HepG2 (cell line): ENCODE data around the gene FAM114A2. TPM values are rescaled to one million over a fixed set of nuclear protein-coding genes. Genes with fewer than 3 reads are reported as not detected.

Experiments
- ATAC-seq: fragments of 200-7000 bp; cut with Tn5 transposase; 3 replicates; pipeline ENCODE4 v1.9.1; 2020; ENCODE audit warnings: mild to moderate bottlenecking, moderate library complexity
- BruUV-seq: library from RNA; stranded (reverse); fragments of 400-500 nt; replicated peaks from 2 replicates; lab custom pipeline; 2021; lab: Mats Ljungman, UMichigan
- CTCF ChIA-PET: fragments of 300-600 bp; formaldehyde crosslinking; extraction: SDS; loops from one replicate; lab custom pipeline; 2021; ENCODE audit warnings: low total read pairs, inconsistent platforms, low intra/inter-chr PET ratio; lab: Yijun Ruan, JAX
- POLR2A ChIA-PET: fragments of 350-600 bp; sonication (Branson Sonifier 250); formaldehyde crosslinking; loops from one replicate; lab custom pipeline; 2020; ENCODE audit warnings: antibody characterized with exemption, inconsistent platforms; lab: Yijun Ruan, JAX
- DNase-seq: peaks from one replicate; pipeline ENCODE4 v3.0.0-alpha.2; 2015; ENCODE audit warnings: low spot score
- FAIRE-seq: peaks from 3 replicates; lab custom pipeline; 2011; peaks lifted over from hg19 to GRCh38; lab: Jason Lieb, UNC
- H2AFZ ChIP-seq: one replicate; pipeline ENCODE4 v1.6.1; 2011; ENCODE audit warnings: low read length, inconsistent platforms
- H3K27ac ChIP-seq: fragments of 300-600 bp; 3 replicates; pipeline ENCODE4 v1.8.0; 2011; ENCODE audit warnings: mixed run types, mild to moderate bottlenecking, mixed read lengths, low read length, inconsistent platforms; ENCODE audit not compliant: insufficient read depth; ENCODE audit errors: extremely low read length
- H3K27me3 ChIP-seq, 2 experiments: fragments of 200-600 bp in 1 of 2; 2 replicates in 1 of 2; 3 replicates in 1 of 2; pipeline versions ENCODE4 v1.6.0 to v1.8.0; 2011; ENCODE audit warnings: low read length in 2 of 2, mild to moderate bottlenecking in 2 of 2, moderate library complexity in 2 of 2, inconsistent platforms in 1 of 2; ENCODE audit not compliant: insufficient read depth in 2 of 2, control insufficient read depth in 1 of 2
- H3K36me3 ChIP-seq, 2 experiments: fragments of 200-600 bp in 1 of 2; replicated peaks in 1 of 2; 2 replicates in 1 of 2; 3 replicates in 1 of 2; pipeline versions ENCODE4 v1.5.1 to v1.8.0; 2011; ENCODE audit warnings: low read length in 2 of 2, inconsistent platforms in 1 of 2; ENCODE audit not compliant: insufficient read depth in 2 of 2, control insufficient read depth in 1 of 2
- H3K4me1 ChIP-seq: 2 replicates; pipeline ENCODE4 v1.5.1; 2012; ENCODE audit warnings: low read length, inconsistent platforms; ENCODE audit not compliant: insufficient read depth
- H3K4me2 ChIP-seq: 2 replicates; pipeline ENCODE4 v1.6.0; 2011; ENCODE audit warnings: low read depth, low read length, inconsistent platforms
- H3K4me3 ChIP-seq, 3 experiments: fragments of 200-600 bp in 1 of 3; sonication (generic), shearing (Covaris generic) in 1 of 3; replicated peaks in 1 of 3; 2 replicates each; pipeline ENCODE4 v1.5.1; 2011 to 2016; ENCODE audit warnings: low read length in 3 of 3, inconsistent platforms in 2 of 3, low read depth in 2 of 3, mild to moderate bottlenecking in 2 of 3, control low read depth in 1 of 3, mixed read lengths in 1 of 3; ENCODE audit not compliant: insufficient read depth in 1 of 3
- H3K79me2 ChIP-seq: one replicate; pipeline ENCODE4 v1.6.1; 2011; ENCODE audit warnings: low read length, inconsistent platforms; ENCODE audit not compliant: insufficient read depth
- H3K9ac ChIP-seq: 2 replicates; pipeline ENCODE4 v1.6.0; 2011; ENCODE audit warnings: mild to moderate bottlenecking, low read depth, low read length, inconsistent platforms; ENCODE audit not compliant: insufficient read depth
- H3K9me3 ChIP-seq: 2 replicates; pipeline ENCODE4 v1.5.1; 2012; ENCODE audit warnings: mild to moderate bottlenecking, low read length
- H4K20me1 ChIP-seq: 2 replicates; pipeline ENCODE4 v1.6.0; 2011; ENCODE audit warnings: inconsistent platforms, mild to moderate bottlenecking, low read length, moderate library complexity; ENCODE audit not compliant: insufficient read depth
- E2F2 ChIP-seq: sonication (generic); formaldehyde crosslinking; IDR thresholded peaks from 2 replicates; pipeline ENCODE4 v1.4.0; 2020; ENCODE audit warnings: missing genetic modification reagents, borderline replicate concordance
- GLI4 ChIP-seq: sonication (generic); formaldehyde crosslinking; IDR thresholded peaks from 2 replicates; pipeline ENCODE4 v1.5.1; 2020; ENCODE audit warnings: missing genetic modification reagents, mild to moderate bottlenecking, moderate library complexity, borderline replicate concordance
- TRAFD1 ChIP-seq: sonication (generic); formaldehyde crosslinking; IDR thresholded peaks from 2 replicates; pipeline ENCODE4 v1.5.1; 2020; ENCODE audit warnings: missing genetic modification reagents, mild to moderate bottlenecking, borderline replicate concordance
- ZBTB37 ChIP-seq: sonication (generic); formaldehyde crosslinking; IDR thresholded peaks from 2 replicates; pipeline ENCODE4 v1.4.0; 2020; ENCODE audit warnings: mild to moderate bottlenecking, missing genetic modification reagents
- ZBTB39 ChIP-seq: sonication (generic); formaldehyde crosslinking; IDR thresholded peaks from 2 replicates; pipeline ENCODE4 v1.5.0; 2020; ENCODE audit warnings: missing genetic modification reagents
- ZBTB49 ChIP-seq: sonication (generic); formaldehyde crosslinking; IDR thresholded peaks from 2 replicates; pipeline ENCODE4 v1.4.0; 2020; ENCODE audit warnings: missing genetic modification reagents, borderline replicate concordance
- ZNF292 ChIP-seq: sonication (generic); formaldehyde crosslinking; IDR thresholded peaks from 2 replicates; pipeline ENCODE4 v1.8.1; 2022; ENCODE audit warnings: mild to moderate bottlenecking, low read depth, missing genetic modification reagents, borderline replicate concordance
- ZNF687 ChIP-seq: sonication (generic); formaldehyde crosslinking; IDR thresholded peaks from 2 replicates; pipeline ENCODE4 v1.5.1; 2020; ENCODE audit warnings: mild to moderate bottlenecking, missing genetic modification reagents, moderate library complexity
- WGBS: methylation state at CpG from one replicate; pipeline ENCODE4 v1.1.6; 2017; ENCODE audit warnings: low lambda C conversion rate; 5-methylcytosine and 5-hydroxymethylcytosine counted together
- in situ Hi-C: cut with HindIII; loops from 2 replicates; pipeline ENCODE4 v1.10.0; 2017; ENCODE audit warnings: low pct_unique_long_range_greater_than_20kb; ENCODE audit not compliant: extremely low pct_ligation_motif_present
- intact Hi-C: fragments of 100-400 bp; cut with micrococcal nuclease; formaldehyde crosslinking; loops from one replicate; pipeline ENCODE4 v1.10.0; 2022; ENCODE audit not compliant: unreplicated experiment
- polyA plus RNA-seq, 8 experiments: library from polyadenylated mRNA; depleted of rRNA in 3 of 8; stranded (reverse) in 7 of 8; unstranded in 1 of 8; fragments of >200 nt; fragmentation: Illumina TruSeq in 4 of 8; extraction: Trizol in 4 of 8; gene quantifications; 2 replicates each; pipeline versions ENCODE4 v1.2.1 to v1.2.3, GENCODE V29; 2011 to 2016; ENCODE audit warnings: low read depth in 4 of 8, missing spikeins in 1 of 8, mixed read lengths in 1 of 8; ENCODE audit not compliant: insufficient read depth in 1 of 8
- total RNA-seq, 5 experiments: library from RNA; depleted of rRNA; stranded (reverse); fragments of >200 nt; fragmentation: Illumina TruSeq; extraction: Trizol; gene quantifications; 2 replicates each; pipeline ENCODE4 v1.2.3, GENCODE V29; 2016; ENCODE audit warnings: low read depth in 1 of 5

Gene FAM114A2
- total and polyA plus RNA-seq, 2 of the 13 experiments (the other 11 are each of a cell fraction or from before 2014, with no cell fraction given) = 6.9 to 11.4 TPM

GRCh38 chr5:154000703-154001102 lies 38.0 kb downstream of the FAM114A2 start (continued):
- no peak for TF ChIP-seq ZBTB49
- no peak for TF ChIP-seq GLI4

GRCh38 chr5:153999995-154000394 lies 38.7 kb downstream of the FAM114A2 start:
- Histone ChIP-seq H3K9ac (no peak overlapping the region), H3K27me3 (no peaks in the 10 kb centered on the region), H2AFZ (no peak overlapping the region), H3K36me3 (no peaks in the 10 kb centered on the region), H3K79me2 (no peaks in the 10 kb centered on the region), H3K9me3 (no peaks in the 10 kb centered on the region), H3K27ac (no peak overlapping the region), H4K20me1 (no peaks in the 10 kb centered on the region), H3K4me3 (no peak overlapping the region), H3K4me2 (no peak overlapping the region), H3K4me1 (no peaks in the 10 kb centered on the region)
- ATAC-seq = no peak
- no peak for FAIRE-seq
- BruUV-seq = no TSS peak
- ChIA-PET CTCF (no interaction called here), POLR2A (no interaction called here)
- intact Hi-C loops (no loop called here), in situ Hi-C loops (no loop called here)
- 95% methylated on average over 3 of the region's 3 CpGs for WGBS
- no peak for DNase-seq
- TF ChIP-seq ZNF292 (CRISPR knock-in tag) = no peak
- no peak for TF ChIP-seq TRAFD1 (CRISPR knock-in tag)
- no peak for TF ChIP-seq ZBTB39 (CRISPR knock-in tag)
- TF ChIP-seq ZNF687 (CRISPR knock-in tag) = no peak
- no peak for TF ChIP-seq ZBTB37
- TF ChIP-seq E2F2 (CRISPR knock-in tag) = no peak
